Uterus (tissue), 2 donors: ENCODE data around the gene SLC36A3.

Experiments
- CTCF ChIP-seq, 4 experiments: fragments of 200-600 bp in 2 of 4; fragments of 450-650 bp in 2 of 4; sonication (generic) in 2 of 4; IDR thresholded peaks; one replicate each; pipeline ENCODE4 v1.5.1; 2016 to 2019; ENCODE audit warnings: antibody characterized with exemption in 4 of 4, mild to moderate bottlenecking in 2 of 4, moderate library complexity in 1 of 4
- POLR2A ChIP-seq, 2 donors: fragments of 450-650 bp; IDR thresholded peaks; one replicate each; pipeline ENCODE4 v1.6.1; 2016; ENCODE audit warnings: antibody characterized with exemption in 2 of 2, mild to moderate bottlenecking in 1 of 2, moderate library complexity in 1 of 2

- TF ChIP-seq CTCF (IDR thresholded peaks at IDR 0.05) = no peak
- no peak for TF ChIP-seq POLR2A (IDR thresholded peaks at IDR 0.05)
Observed at GRCh38 chr5:151228986-151229385, 74.6 kb downstream of the SLC36A3 start.
